ENCODE results near the gene ZGRF1.
A peak's percentile ranks its signal among the peaks of the same experiment; 100 is the strongest.

DNA sequence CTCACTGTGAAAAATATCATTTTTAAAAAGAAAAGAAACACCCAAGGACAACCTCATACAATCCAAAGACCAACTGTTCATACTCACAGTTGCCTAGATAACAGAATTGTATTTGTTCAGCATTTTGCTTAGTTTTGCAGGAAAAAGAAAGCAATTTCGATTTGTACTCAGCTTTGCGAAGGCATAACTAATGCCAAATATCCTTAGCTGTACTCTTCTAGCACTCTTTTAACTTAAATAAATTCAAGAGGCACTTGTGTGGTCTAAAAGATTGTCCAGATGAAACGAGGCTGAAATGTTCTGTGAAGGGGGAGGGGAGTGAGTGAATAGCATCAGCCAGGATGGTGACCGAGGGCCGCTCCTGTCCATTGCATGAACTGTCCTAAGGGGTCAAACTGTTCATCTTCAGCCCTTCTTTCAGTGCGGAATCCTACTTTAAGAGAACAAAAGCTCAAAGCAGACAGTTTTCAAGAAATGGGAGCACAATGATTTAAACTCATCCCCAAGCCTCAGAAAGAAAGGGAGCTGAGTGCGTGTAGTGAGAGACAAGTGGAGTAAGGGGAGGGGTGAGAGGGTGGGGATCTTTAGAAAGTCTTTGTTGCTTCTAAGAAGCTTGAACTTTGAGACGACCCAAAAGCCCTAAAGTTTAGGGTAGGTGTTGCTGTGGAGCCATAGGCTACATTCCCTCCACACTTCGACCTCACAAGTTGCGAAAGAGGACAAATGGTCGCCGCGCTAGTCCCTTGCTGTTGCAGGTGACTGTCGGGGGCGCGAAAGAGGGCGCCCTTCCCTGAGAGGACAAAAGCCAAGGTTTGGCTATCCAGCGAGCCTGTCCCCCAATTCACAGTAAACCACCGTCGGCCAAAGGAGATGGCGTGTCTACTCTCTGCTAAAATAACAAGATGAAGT, 116.8 kb downstream of the ZGRF1 start:
- TF ChIP-seq EZH2 (IDR thresholded peaks at IDR 0.05; ENCODE audit: borderline replicate concordance, control insufficient read depth, low read depth, low read length) (no peak), MTA3 (IDR thresholded peaks at IDR 0.05; ENCODE audit: borderline replicate concordance, low read length) (no peak), POLR2AphosphoS2 (IDR thresholded peaks at IDR 0.05; ENCODE audit: low read depth, low read length) (no peak), EP300 (IDR thresholded peaks at IDR 0.05; ENCODE audit: borderline replicate concordance in 1 of 2, control insufficient read depth in 1 of 2, low read depth in 2 of 2, low read length in 2 of 2) (no peak), RELA (IDR thresholded peaks at IDR 0.05; ENCODE audit: borderline replicate concordance, partially characterized antibody) (no peak), CBX3 (IDR thresholded peaks at IDR 0.05; ENCODE audit: borderline replicate concordance, low read depth) (no peak)
- TF ChIP-seq, protein P1, sequence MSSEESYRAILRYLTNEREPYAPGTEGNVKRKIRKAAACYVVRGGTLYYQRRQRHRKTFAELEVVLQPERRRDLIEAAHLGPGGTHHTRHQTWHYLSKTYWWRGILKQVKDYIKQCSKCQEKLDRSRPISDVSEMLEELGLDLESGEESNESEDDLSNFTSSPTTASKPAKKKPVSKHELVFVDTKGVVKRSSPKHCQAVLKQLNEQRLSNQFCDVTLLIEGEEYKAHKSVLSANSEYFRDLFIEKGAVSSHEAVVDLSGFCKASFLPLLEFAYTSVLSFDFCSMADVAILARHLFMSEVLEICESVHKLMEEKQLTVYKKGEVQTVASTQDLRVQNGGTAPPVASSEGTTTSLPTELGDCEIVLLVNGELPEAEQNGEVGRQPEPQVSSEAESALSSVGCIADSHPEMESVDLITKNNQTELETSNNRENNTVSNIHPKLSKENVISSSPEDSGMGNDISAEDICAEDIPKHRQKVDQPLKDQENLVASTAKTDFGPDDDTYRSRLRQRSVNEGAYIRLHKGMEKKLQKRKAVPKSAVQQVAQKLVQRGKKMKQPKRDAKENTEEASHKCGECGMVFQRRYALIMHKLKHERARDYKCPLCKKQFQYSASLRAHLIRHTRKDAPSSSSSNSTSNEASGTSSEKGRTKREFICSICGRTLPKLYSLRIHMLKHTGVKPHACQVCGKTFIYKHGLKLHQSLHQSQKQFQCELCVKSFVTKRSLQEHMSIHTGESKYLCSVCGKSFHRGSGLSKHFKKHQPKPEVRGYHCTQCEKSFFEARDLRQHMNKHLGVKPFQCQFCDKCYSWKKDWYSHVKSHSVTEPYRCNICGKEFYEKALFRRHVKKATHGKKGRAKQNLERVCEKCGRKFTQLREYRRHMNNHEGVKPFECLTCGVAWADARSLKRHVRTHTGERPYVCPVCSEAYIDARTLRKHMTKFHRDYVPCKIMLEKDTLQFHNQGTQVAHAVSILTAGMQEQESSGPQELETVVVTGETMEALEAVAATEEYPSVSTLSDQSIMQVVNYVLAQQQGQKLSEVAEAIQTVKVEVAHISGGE (CRISPR knock-in tag; IDR thresholded peaks at IDR 0.05), result no peak
- TF ChIP-seq, protein P2, sequence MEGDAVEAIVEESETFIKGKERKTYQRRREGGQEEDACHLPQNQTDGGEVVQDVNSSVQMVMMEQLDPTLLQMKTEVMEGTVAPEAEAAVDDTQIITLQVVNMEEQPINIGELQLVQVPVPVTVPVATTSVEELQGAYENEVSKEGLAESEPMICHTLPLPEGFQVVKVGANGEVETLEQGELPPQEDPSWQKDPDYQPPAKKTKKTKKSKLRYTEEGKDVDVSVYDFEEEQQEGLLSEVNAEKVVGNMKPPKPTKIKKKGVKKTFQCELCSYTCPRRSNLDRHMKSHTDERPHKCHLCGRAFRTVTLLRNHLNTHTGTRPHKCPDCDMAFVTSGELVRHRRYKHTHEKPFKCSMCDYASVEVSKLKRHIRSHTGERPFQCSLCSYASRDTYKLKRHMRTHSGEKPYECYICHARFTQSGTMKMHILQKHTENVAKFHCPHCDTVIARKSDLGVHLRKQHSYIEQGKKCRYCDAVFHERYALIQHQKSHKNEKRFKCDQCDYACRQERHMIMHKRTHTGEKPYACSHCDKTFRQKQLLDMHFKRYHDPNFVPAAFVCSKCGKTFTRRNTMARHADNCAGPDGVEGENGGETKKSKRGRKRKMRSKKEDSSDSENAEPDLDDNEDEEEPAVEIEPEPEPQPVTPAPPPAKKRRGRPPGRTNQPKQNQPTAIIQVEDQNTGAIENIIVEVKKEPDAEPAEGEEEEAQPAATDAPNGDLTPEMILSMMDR (IDR thresholded peaks at IDR 0.05 in 2 of 3, conservative IDR thresholded peaks at IDR 0.05 in 1 of 3; ENCODE audit: control insufficient read depth in 2 of 3, extremely low read depth in 1 of 3, insufficient read depth in 1 of 3, low read depth in 3 of 3, low read length in 3 of 3), result peak; percentile 19 to 25 (median 21); a peak in 4 of 6 replicates

Data from GM12878 (cell line).